ENCODE data around the gene DST.
"Not testable (repeated sequence)": the region's sequence is repeated elsewhere in the genome, so short reads cannot be mapped to it uniquely, and the experiment has no call there.

DST gene

DNA sequence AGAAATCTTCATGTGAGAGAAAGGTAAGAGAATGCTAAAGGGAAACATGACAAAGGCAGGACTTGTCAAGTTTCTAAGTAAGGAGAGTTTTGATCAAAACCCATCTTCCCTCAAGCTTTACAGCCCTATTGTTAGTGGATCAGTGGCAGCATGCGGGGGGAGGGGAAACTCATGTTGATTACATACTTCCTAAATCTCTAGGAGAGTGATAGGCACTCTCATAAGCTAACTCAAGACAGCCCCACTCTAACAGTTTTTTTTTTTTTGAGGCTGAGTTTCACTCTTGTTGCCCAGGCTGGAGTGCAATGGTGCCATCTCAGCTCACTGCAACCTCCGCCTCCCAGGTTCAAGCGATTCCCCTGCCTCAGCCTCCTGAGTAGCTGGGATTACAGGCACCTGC lies 18.6 kb upstream of the DST start:
- not testable (repeated sequence) for FAIRE-seq

DNA sequence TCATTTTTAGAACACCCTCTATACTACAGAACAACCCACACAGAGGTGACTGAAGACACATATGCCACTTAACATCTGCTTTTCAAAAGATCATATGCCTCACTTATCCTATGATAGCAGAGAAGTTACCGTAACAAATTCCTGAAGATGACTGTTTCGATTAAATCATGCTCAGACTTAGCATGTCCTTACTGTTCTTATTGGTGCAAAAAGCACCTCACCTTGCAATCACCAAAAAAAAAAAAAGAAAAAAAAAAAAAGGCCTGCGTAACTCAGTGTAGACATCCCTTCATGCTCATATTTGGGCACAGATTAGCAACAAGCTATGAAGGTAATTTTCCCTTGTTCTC lies 17.7 kb upstream of the DST start:
- no peak for FAIRE-seq

DNA sequence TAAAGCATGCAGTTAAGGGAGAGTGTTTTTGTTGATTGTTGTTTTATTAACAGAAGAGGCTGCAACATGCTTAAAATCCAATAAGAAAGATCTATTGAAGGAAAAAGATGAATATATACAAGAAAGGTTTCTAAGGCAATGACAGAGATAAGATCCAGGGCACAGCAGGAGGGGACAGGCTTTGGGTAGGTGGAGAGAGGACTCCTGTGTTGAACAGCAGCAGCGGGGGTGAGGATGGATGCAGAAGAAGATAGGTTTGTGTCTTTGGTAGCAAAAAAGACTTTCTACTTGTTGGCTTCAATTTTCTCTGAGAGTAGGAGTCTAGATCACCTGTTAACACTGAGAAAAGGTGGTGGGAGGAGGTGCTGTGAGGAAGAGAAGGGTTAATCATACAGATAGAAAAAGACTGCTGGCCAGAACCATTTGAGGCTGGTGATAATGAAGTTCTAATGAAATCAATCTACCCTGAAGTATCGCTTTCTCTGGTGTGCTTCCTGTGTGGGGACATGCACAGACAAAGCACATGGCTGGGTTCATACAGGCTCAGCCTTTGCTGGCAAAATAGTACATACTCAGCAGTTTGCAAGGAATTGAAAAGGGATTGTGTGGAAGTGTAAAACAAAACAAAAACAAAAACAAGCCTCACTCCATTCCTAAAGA lies 17.2 kb upstream of the DST start:
- no peak for FAIRE-seq

DNA sequence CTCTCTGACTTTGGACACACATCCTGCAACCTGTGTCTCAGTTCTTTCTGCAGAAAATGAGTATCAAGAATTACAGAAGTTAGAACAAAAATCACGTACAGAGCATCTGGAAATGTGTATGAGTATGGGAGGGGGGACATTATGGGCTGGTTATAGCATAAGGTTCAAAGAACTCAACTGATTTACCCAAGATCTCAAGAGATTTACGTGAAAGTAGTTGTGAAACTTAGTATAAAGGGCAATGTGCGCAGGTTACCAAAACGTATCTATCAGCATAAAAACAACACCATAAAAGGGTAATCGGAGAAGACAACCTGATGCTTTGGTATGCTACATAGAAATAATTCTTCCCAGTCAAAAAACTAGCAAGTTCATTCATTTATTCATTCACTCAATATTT lies 15.6 kb upstream of the DST start:
- no peak for FAIRE-seq

DNA sequence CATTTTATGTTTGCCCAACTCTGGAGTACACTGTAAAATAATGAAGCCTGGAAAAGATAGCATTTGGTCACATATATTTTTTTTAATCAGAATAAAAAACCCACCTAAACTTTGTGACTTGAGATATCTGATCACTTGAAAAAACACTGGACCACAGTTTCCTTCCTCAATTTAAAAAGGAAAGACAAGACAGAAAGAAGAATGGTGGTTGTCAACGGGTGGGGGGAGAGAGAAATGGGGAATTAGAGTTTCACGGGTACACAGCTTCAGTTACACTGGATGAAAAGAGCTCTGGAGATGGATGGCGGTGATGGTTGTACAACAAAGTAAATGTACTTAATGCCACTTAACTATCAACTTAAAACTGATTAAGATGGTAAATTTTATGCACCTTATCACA lies 14.7 kb upstream of the DST start:
- no peak for FAIRE-seq

DNA sequence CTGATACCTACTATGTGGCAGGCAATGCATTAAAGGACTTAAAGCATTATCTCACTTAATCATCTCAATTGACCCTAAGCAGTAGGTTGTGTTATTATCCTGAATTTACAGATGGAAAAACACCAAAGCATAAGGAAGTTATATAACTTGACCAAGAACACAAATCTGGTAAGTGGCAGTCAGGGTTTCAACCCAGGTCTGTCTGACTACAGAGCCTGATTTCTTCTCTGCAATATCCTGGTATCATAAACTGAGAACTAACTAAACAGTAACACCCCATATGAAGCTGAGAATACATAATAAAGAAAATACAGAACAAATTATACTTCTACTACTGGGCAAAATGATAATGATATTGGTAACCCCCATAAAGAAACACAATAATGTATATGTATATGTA lies 13.8 kb upstream of the DST start:
- no peak for FAIRE-seq

DNA sequence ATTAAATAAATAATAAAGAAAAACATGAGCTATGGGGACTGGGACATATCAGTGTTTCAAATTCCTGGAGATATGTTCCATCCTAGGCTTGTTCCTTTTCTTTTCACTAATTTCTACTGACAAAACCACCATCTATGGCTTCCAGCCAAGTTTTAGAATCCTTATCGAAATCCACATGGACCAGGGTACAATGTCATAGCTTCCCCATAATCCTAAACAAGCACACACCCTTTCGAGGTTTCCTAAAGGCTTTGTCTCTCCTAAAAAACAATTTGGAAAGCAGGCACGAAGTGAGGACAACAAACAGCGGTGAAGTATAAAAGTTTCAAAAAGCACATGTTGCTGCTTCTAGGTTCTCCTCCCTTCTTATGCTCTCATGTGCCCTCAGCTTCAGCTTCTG lies 13.3 kb upstream of the DST start:
- FAIRE-seq, result no peak

DNA sequence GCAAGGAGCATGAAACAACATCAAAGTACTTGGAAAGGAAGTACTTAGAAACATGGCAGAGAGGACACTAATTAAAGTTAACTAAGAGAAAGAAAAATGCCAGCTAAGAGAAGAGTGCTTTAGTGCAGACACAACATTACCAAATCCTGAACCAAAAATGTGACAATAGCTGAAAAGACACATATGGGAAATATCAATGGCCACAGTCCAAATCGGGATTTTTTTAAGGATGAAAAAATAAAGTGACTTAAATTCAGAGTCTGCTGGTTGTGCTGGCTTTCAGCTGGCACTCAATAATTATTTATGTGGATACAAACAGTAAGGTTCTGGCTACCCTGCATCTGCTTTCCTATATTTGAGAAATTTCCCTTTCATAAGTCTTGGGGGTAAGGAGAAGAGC lies 12.6 kb upstream of the DST start:
- no peak for FAIRE-seq

DNA sequence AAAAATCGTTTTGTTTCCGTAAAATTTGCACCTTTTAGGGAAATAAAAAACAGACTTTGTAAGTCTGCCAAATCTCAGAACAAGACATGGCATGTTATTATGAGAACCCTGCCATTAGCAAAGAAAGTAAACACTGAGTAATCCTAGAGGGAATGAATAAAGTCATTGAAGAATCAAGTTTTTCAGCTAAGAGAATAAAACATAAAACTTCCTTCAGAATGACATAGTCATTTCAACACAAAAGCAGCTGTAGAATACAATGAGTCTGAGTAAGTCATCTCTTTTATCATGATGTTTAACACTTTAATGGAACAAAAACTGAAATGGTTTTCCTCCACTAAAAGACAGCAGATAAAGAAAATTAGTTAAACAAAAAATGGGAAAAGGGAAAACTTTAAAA lies 10.3 kb upstream of the DST start:
- FAIRE-seq, result no peak

DNA sequence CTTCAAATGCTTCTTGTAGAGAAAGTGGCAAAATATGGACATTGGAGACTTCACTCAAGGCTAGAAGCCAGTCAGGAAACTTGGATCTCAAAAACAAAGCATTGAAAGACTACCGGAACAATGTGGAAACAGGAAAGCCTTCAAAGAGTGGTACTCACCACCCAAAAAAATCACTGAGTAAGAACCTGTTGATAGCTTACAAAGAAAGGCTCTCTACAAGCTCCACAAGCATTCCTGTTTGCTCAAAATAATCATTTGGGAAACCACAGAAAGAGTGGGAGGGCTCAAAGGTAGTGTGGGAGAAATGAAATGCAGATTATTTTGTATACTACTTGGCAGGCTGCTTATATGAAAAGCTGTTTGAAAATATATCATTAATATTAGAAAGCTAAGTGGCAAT lies 9.5 kb upstream of the DST start:
- FAIRE-seq, result no peak

DNA sequence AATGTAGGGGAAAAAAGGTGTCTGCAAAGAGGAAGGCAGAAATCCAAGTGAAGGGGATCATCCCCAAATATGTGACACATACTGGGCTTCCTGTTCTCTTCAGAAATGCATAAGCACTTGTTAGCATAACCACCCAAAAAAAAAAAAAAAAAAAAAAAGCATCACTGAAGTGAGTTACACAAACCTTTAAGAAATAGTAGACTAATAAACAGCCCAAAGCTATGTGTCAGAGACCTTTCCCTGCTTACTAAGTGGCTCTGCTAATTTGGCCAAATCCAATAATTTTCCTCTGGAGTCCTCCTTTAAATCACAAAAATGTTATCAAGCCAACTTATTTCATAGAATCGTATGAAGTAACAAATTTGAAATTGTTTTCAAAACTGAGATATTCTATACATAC lies 7.5 kb upstream of the DST start:
- FAIRE-seq, result no peak

DNA sequence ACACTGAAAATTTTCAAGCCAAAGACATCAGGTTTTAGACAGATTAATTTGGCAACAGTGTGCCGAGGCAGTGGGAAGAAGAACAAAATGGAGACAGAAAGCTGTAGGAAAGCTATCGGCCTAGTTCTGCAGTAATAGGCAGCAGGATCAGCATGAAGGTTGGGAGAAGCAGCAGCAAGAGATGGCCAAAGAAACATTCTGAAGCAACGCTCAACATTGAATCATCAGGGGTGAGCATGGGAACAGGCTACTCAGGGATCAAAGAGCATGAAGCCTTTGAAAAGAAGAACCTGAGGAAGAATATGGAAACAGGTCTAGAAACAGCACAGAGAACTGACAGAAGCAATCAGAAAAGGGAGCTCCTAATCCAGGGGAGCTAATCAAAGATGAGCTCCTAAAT lies 7.1 kb upstream of the DST start:
- no peak for FAIRE-seq

DNA sequence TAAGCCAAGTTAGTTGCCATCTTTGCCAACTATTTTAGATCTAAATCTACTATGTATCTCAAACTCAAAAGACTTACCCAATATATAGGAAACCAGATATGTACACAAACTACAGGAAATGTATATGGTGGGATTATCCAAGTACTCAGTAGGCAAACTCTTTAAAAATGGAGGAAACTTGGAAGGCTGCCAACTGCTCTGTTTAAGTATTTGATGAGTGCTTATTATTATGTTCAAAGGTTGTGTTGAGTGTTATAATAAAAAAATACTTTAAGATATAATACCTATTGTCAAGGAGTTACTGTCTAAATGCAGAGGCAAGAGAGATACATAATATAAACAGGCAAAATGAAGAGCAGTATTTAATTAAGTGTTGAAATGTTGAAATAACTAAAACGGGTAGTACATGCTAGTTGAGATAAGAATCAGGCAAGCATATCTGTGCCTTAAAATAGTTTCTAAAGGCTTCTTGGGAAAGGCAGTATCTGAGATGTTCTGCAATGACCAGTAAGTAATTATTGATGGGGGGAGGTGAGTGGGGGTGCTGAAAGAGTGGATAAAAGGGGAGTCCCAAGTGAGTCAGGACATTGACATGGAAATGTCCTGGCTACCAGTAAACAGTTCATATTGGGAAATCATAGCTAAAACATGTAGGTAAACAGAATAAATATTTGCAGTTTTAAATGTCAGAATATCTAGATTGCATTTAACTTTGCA lies 6.5 kb upstream of the DST start:
- FAIRE-seq, result no peak

DNA sequence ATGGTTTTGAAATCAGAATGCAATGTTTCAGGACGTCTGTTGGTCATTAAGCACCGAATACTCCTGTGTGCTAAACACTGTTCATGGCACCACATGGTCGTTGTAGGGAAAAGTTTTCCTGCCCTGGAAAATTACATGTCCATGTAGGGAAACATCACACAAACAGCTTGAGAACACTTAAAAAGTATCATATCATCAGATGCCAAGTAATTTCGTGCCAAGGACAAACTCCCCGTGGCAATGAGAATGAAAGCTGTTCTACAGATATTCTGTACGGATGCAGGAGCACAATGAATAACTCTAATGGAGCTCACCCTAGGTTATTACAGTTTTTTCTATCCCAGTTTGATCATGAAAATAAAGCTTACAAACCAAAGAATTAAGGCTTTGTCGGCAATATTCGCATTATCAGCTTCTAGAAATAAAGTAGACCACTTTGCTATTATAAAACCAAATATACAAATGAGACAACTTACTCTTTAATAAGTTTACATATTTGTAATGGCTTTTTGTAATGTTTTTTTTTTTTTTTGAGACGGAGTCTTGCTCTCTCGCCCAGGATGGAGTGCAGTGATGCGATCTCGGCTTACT lies 4.6 kb upstream of the DST start:
- no peak for FAIRE-seq

DNA sequence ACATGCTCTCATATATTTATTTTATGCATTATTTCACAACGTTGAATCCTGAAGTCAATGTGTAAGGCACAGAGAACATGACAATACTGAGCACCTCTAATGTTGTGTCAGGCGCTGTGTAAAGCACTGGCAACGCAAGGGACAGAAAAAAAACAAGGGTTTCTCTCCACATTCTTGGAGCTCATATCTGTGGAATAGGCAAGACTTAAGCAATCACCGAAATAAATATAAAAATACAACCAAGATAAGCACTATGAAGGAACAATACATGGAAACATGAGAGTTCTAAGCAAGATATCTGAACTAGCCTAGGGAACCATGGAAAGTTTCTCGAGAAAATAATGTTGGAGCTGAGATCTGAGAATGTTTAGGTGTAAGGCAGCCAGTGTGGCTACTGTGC lies 1.7 kb upstream of the DST start:
- no peak for FAIRE-seq

DNA sequence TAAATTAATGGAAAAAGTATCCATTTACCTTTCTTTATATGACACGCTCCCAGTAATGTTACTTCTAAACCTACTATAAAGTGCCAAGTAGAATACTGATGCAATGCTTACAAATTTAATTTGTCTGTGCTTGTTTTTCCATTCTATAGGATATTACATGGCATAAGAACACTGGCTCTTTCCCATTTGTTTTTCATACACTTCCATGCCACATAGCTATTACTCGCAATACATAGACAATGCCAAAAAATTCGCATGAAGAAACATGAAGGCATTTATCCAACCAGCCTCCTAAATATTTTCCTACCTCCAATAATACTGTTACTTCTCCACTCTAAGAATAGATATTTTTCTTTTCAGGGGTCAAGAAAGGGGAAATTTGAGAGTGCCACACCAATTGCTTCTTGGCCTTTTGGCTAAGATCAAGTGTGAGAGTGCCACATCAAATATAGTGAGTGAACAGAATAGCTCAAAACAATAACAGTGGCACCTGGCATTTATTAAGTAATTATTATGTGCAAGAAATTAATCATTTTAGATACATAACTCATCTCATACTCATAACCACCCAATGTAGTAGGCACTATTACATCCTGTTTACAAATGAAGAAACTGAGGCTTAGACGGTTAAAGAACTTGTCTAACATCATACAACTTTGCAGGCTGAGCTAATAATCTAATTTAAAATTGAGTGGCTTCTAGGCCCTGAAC lies 845 bp upstream of the DST start:
- FAIRE-seq, result no peak

DNA sequence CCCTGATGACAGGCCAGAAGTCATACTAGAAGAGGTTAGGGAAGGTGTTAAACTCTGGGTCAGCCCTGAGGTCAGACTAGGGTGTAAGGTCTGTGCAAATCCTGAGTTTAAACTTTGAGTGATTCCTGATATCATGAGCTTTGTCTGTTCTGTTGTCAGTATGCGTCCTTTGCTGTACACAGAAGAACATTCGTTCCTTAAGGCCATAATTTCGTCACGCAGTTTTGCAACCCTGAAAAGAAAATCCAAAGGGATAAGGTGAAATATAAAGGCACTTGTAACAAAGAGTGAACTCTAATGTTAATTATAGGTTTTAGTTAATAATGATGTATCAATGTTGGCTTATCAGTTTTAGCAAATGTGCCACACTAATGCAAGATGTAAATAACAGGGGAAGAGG lies 2.3 kb downstream of the DST start:
- FAIRE-seq, result no peak

DNA sequence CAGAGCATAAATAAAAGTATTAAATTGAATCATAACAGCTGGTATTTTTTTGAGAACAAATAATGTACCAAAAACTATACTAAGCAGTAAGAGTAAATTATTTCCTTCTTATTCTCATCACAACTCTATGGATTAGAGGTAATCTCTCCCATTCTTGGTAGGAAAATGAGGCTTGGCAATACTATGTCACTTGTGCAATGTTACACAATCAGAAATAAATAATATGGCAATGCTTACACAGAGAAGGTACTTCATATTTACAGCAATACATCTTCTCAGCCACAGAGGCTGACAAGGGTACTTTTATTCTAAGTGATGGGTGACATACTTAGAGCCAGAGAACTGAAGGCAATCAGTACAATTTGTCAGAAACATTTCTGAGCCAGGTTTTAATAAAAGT lies 3.9 kb downstream of the DST start:
- FAIRE-seq, result no peak

DNA sequence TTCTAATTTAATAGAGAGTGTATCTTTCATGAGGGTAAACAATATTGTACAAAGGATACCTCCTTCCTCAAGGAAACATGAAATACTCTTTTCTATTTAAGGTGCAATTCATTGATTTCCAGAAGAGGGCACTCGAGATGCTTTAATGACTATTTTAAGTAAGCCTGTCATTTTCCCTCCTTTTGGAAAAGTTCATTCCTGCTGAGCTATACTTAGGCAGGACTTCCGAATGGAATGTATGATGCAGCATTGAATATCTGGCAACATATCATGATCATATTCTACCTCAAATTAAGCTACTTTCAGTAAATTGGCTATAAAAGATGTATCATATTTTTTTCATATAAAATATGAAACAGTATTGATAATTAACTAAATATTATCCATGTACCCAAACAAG lies 5.0 kb downstream of the DST start:
- peak; percentile 47 for FAIRE-seq

DNA sequence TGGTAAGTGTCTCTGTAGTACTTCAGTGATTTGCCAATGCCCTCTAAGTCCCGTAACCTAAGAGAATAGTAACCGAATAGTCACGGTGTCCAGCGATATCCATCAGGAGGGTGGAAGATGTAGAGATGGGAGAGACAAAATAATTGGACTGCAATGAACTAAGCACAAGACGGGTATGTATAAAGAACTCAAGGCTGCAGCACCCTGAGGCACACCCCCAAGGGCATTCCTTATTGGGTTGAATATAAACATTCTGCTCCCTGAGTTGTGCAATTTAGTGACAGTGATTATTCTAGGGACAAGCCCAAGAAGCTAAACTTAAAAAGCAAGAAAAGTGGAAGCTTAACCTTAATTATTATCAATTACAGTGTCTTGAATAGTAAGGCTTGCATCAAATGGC lies 14.6 kb downstream of the DST start:
- FAIRE-seq, result no peak

DNA sequence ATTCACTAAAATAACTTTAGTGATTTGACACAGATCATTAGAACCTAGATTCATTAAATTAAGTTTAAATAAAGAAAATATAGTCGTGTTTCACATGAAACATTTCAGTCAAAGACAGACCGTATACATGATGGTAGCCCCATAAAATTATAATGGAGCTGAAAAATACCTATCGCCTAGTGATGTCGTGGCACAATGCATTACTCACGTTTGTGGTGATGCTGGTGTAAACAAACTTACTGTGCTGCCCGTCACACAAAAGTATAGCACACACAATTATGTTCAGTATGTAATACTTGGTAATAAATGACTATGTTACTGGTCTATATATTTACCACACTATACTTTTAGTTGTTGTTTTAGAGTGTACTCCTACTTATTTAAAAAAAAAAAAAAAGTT lies 17.3 kb downstream of the DST start:
- FAIRE-seq, result no peak

DNA sequence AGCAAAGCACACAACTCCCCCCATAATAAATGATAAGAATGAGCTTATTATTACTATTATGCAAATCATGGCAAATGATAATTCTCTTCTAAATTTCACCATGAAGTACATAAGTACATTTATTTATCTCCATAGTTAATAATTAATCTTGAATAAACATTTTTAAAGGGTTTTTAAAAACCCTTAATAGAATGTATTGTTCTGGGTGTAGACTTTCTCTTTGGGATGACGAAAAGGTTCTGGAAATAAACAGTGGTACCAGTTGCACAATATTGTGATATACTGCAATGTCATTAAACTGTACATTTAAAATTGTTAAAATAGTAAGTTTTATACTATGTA lies 18.0 kb downstream of the DST start:
- FAIRE-seq, result peak; percentile 45

DNA sequence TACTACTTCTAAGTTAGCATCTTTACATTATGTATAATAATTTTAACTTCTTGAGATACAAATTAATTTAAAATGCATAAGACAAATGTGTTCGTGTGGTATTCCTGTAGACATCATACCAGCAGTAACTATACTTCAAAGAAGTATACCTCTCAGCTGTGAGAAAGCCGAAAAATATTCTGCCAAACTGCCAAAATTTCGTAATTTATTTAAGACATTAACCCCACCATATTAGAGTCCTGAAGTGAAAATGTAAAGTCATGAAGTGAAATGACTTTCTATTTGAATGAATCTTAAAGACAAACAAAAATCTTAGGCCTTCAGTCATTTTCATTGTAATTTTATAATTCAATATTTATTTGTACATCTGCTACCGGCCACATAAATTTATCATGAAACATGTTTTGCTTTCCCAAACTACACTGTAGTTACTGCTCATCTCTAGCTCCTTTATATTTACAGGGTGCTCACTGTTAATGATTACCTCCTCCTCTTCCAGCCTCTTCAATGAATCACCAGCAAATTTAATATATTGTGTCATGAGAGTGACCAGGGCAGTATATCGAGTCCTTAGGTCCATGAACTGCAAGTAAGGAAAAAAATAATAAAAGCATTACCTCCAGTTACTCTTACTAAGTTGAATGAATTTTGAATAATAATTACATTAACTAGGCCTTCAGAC lies 18.5 kb downstream of the DST start:
- FAIRE-seq, result no peak
